BE2C (cell line): ENCODE data around the gene BAD.
"Not testable (repeated sequence)": the region's sequence is repeated elsewhere in the genome, so short reads cannot be mapped to it uniquely, and the experiment has no call there.

ENCODE experiments used
- DNase-seq: peaks from one replicate; pipeline ENCODE4 v3.0.0-alpha.2; 2020
- H3K27me3 ChIP-seq: fragments of 250-450 bp; sonication (Bioruptor Pico); 2 replicates; pipeline ENCODE4 v1.5.1; 2020; ENCODE audit warnings: mild to moderate bottlenecking
- H3K36me3 ChIP-seq: fragments of 250-450 bp; sonication (Bioruptor Pico); 2 replicates; pipeline ENCODE4 v1.5.1; 2020; ENCODE audit warnings: mild to moderate bottlenecking
- H3K4me1 ChIP-seq: fragments of 250-450 bp; sonication (Bioruptor Pico); 2 replicates; pipeline ENCODE4 v1.5.1; 2020
- H3K4me3 ChIP-seq: 2 replicates; pipeline ENCODE4 v1.5.1; 2011; ENCODE audit warnings: low read depth, low read length
- H3K9me3 ChIP-seq: fragments of 250-450 bp; sonication (Bioruptor Pico); 2 replicates; pipeline ENCODE4 v1.5.1; 2020
- TF ChIP-seq, protein P1 (sequence below): IDR thresholded peaks from 2 replicates; pipeline ENCODE4 v1.5.1; 2012; ENCODE audit warnings: mild to moderate bottlenecking, low read depth, low read length

BAD gene

GRCh38 chr11:64327375-64327774 is 42.9 kb upstream of the BAD start:
- no peak for DNase-seq
- TF ChIP-seq, protein P1, sequence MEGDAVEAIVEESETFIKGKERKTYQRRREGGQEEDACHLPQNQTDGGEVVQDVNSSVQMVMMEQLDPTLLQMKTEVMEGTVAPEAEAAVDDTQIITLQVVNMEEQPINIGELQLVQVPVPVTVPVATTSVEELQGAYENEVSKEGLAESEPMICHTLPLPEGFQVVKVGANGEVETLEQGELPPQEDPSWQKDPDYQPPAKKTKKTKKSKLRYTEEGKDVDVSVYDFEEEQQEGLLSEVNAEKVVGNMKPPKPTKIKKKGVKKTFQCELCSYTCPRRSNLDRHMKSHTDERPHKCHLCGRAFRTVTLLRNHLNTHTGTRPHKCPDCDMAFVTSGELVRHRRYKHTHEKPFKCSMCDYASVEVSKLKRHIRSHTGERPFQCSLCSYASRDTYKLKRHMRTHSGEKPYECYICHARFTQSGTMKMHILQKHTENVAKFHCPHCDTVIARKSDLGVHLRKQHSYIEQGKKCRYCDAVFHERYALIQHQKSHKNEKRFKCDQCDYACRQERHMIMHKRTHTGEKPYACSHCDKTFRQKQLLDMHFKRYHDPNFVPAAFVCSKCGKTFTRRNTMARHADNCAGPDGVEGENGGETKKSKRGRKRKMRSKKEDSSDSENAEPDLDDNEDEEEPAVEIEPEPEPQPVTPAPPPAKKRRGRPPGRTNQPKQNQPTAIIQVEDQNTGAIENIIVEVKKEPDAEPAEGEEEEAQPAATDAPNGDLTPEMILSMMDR = no peak

GRCh38 chr11:64324692-64325469 is 40.4 kb upstream of the BAD start:
- DNase-seq = no peak
- H3K4me3 ChIP-seq = no peak overlapping the region
- no peaks in the 10 kb centered on the region for H3K27me3 ChIP-seq
- TF ChIP-seq, protein P1 = no peak
- no peaks in the 10 kb centered on the region for H3K9me3 ChIP-seq
- no peaks in the 10 kb centered on the region for H3K36me3 ChIP-seq
- no peaks in the 10 kb centered on the region for H3K4me1 ChIP-seq

More at GRCh38 chr11:64327375-64327774, 42.9 kb upstream of the BAD start:
- Histone ChIP-seq H3K4me1 (no peaks in the 10 kb centered on the region), H3K36me3 (no peaks in the 10 kb centered on the region), H3K9me3 (no peaks in the 10 kb centered on the region), H3K4me3 (no peak overlapping the region), H3K27me3 (no peaks in the 10 kb centered on the region)

- not testable (repeated sequence) for H3K4me3 ChIP-seq, H3K4me1 ChIP-seq, H3K9me3 ChIP-seq, DNase-seq, H3K27me3 ChIP-seq, H3K36me3 ChIP-seq
These were observed 39.5 kb upstream of the BAD start for GRCh38 chr11:64323984-64324383.

- no peaks in the 10 kb centered on the region for H3K36me3 ChIP-seq
- H3K27me3 ChIP-seq = no peaks in the 10 kb centered on the region
- H3K4me3 ChIP-seq = no peak overlapping the region
- no peaks in the 10 kb centered on the region for H3K4me1 ChIP-seq
- DNase-seq = no peak
- TF ChIP-seq, protein P1 = no peak
- H3K9me3 ChIP-seq = no peaks in the 10 kb centered on the region
These were observed 38.9 kb upstream of the BAD start for GRCh38 chr11:64323373-64323772.

DNA sequence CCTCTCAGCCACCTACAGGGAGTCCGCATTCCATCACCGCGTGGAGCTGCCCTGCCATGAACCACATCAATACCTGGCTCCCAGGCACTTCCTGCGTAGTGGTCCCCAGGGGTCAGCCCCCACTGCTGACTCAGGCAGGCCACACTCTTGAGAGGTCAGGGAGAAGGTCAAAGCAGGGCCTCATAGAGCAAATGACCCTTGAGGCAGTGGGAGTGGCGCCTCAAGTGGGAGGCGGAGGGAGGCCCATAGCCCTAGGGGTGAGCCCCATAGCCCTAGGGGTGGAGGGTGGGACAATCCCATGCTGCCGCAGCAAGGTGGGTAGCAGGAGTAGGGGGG is 38.4 kb upstream of the BAD start:
- Histone ChIP-seq H3K4me3 (no peak overlapping the region), H3K4me1 (no peaks in the 10 kb centered on the region), H3K36me3 (no peaks in the 10 kb centered on the region), H3K27me3 (no peaks in the 10 kb centered on the region), H3K9me3 (no peaks in the 10 kb centered on the region)
- TF ChIP-seq, protein P1 = no peak
- DNase-seq = no peak

GRCh38 chr11:64321533-64321932 is 37.1 kb upstream of the BAD start:
- TF ChIP-seq, protein P1 = no peak
- Histone ChIP-seq H3K4me3 (no peak overlapping the region), H3K27me3 (no peaks in the 10 kb centered on the region), H3K36me3 (no peaks in the 10 kb centered on the region), H3K4me1 (no peaks in the 10 kb centered on the region), H3K9me3 (no peaks in the 10 kb centered on the region)
- DNase-seq = no peak
